Activated CD8-positive, alpha-beta memory T cell treated with anti-CD3 and anti-CD28 coated beads for 48 hours (primary cell): ENCODE results near the gene SELENOT.
"Not testable (repeated sequence)": the region's sequence is repeated elsewhere in the genome, so short reads cannot be mapped to it uniquely, and the experiment has no call there.

Source experiments
- DNase-seq, 3 experiments: peaks; one replicate each; pipeline ENCODE4 v3.0.0-alpha.2; 2020; ENCODE audit warnings: low read depth in 2 of 3, low spot score in 2 of 3

SELENOT gene, protein sequence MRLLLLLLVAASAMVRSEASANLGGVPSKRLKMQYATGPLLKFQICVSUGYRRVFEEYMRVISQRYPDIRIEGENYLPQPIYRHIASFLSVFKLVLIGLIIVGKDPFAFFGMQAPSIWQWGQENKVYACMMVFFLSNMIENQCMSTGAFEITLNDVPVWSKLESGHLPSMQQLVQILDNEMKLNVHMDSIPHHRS

DNA sequence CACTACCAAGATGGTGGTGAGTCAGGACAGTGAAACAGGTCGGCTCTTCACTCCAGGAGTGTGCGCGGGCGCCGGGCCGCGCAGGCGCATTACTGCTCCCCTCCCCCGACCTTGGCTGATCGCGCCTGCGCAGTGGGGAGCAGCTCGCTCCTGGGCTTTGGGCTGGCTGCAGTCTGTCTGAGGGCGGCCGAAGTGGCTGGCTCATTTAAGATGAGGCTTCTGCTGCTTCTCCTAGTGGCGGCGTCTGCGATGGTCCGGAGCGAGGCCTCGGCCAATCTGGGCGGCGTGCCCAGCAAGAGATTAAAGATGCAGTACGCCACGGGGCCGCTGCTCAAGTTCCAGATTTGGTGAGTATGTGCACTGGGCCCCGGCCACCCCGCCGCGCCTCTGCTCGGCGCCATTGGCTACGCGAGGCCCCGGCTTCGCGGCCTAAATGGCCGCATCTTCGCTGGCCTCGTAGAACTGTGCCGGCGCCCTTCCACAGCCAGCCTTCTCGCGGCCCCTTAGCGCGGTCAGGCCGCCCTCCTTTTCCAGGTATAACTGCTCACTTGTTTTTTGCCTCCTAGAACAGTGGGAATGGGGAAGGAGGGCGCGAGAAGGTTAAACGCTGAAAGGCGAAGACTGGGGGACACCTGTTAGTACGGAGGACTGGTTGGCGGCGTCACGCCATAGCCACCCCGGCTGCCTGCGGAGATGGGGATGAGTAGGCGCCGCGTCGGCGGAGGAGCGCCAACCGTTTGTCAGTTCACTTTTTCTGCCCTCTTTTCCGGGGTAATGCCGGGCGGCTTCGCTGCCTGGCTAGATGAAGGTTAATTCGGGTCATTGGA lies at the start of gene SELENOT:
SELENOT (plus strand) TSS at position 169 of the 827 bp plus-strand sequence; CDS start at position 211, 42 bp downstream.
- peak; percentile 83 to 93 (median 91) for DNase-seq

DNA sequence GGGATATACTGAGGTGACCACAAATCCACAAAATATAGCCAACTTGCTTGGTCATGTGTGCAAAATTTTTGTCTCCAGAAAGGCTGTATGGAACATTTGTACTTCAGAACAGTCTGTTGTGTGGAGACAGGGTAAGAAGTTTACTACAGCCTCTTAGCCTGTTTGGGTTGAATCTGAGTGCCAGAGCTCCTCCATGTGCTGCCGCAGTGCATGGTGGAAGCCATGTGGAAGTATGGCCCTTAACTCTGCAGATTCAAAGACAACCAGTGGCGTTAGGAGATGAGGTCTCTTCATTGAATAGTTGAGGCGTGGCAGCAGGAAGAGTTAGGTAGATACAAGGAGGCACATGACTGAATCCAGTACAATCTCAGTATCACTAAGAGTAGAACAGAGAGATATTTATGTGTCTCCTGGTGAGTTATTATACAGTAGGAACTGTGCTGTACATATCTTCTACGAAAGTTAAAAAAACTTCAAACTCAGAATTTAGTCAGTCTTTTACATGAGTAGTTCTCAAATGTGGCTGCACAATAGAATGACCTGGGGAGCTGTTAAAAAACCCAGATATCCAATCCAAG lies 47.2 kb upstream of the SELENOT start:
- no peak for DNase-seq

GRCh38 chr3:150556792-150557191 lies 46.3 kb upstream of the SELENOT start:
- DNase-seq, result no peak

DNA sequence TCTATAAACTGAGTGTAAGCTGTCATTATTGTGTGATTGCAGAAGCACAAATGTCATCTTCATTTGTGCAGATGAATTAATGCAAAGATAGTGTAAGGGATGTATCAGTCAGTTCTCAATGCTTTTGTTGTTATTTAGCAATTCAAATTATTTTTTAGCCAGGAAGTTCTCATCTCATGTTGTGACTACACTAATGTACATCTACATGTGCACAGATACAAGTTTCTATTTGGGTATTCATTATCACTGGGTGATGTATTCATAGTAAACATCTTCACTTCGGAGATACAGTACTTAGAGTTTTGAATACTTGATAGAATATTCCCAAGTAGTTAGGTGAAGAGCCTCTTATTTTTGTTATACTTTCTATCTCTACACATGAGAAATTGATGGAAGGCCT lies 45.4 kb upstream of the SELENOT start:
- no peak for DNase-seq

GRCh38 chr3:150564243-150564642 lies 38.9 kb upstream of the SELENOT start:
- DNase-seq, result no peak

DNA sequence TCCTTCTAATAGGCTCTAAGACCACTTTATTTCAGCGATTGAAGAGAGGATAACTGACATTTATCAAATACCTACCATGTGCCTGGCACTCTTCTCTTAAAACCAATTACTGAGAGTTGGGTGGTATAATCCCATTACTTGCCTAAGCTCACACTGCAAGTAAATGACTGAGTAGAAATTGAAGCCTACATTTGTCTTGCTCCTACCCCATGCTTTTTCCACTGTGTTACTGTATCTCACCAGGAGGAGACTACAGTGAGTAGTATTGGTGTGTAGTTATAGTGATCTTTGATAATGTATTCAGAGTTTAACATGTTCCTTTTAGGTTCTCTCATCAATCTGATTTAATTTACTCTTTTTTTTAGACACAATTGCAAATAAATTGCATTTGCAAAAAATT lies 35.8 kb upstream of the SELENOT start:
- no peak for DNase-seq

GRCh38 chr3:150577855-150578254 lies 25.3 kb upstream of the SELENOT start:
- DNase-seq, result no peak

DNA sequence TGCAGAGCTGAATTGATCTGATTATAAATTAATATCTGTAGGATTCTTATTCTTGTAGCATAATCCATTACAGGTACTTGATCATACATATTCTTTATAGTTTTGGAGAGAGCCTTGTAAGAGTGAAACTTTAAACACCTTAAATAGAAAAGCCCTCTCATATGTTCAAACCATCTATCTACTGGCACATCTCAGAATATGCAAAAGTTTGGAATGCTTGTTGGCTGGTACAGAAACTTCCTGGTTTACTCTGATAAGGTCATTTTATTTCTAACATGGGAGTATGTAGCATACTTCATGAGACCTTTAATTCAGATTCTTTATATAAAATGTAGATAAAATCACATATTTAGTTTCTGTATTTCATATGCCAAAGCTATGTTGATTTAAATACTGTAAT lies 21.9 kb upstream of the SELENOT start:
- no peak for DNase-seq

GRCh38 chr3:150582620-150583019 lies 20.5 kb upstream of the SELENOT start:
- no peak for DNase-seq

GRCh38 chr3:150583028-150583427 lies 20.1 kb upstream of the SELENOT start:
- DNase-seq, result no peak

- no peak for DNase-seq
Observed at GRCh38 chr3:150588027-150588830, 14.9 kb upstream of the SELENOT start.

DNA sequence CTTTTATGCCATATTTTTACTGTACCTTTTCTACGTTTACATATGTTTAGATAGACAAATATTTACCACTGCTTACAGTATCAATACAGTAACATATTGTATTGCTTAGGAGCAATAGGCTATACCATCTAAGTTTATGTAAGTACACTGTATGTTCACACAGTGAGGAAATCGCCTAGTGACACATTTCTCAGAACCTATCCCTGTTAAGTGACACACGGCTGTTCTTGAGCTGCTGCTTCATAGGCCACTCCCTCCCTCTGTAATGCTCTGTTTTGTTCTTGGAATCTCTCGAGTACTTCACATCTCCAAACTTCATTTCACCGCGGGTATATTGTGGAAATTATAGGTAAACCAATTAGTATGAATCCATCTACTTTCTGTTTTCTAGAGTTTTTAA lies 13.4 kb upstream of the SELENOT start:
- no peak for DNase-seq

- no peak for DNase-seq
Observed at GRCh38 chr3:150594150-150594549, 9.0 kb upstream of the SELENOT start.

- no peak for DNase-seq
Observed at GRCh38 chr3:150597646-150598045, 5.5 kb upstream of the SELENOT start.

DNA sequence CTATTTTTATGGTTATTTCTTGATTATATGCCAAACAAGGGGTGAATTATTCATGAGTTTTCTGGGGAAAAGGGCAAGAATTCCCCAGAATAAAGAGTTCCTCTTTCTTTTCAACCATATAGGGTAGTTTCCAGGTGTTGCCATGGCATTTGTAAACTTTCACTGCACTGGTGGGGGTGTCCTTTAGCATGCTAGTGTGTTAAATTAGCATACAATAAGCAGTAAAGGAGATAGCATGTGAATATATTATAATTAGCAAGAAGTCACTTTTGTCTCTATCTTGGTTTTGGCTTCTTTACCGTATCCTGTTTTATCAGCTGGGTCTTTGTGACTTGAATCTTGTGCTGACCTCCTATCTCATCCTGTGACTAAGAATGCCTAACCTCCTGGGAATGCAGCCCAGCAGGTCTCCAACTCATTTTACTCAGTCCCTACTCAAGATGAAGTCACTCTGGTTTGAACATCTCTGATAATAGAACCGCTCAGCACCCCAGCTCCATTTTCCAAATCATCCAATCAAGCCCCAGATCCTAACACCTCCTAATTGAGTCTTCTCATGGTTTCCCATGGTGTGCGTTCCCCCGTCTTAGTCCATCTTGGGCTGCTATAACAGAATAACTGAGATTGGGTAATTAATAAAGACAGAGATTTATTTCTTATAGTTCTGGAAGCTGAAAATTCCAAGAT lies 3.4 kb upstream of the SELENOT start:
- no peak for DNase-seq

DNA sequence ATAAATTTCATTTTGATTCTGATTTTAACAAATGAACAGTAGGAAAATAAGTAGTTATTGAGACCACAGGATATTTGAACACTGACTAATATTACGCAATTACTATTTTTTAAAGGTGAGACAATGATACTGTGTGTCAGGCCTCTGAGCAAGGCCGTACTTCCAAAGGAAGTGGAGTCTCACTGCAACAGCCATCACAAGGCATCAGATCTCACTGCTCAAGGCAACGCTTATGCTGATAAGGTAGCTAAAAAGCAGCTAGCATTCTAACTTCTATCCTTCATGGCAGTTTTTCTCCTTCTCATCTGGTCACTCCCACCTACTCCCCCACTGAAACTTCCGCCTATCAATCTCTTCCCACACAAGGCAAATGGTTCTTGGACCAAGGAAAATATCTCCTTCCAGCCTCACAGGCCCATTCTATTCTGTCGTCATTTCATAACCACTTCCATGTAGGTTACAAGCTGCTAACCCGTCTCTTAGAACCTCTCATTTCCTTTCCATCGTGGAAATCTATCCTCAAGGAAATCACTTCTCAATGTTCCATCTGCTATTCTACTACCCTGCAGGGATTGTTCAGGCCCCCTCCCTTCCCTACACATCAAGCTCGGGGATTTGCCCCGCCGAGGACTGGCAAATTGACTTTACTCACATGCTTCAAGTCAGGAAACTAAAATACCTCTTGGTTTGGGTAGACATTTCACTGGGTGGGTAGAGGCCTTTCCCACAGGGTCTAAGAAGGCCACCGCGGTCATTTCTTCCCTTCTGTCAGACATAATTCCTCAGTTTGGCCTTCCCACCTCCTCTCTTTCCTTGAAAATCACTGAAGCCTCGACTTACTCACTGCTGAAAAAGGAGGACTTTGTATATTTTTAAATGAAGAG lies 2.2 kb upstream of the SELENOT start:
- not testable (repeated sequence) for DNase-seq

DNA sequence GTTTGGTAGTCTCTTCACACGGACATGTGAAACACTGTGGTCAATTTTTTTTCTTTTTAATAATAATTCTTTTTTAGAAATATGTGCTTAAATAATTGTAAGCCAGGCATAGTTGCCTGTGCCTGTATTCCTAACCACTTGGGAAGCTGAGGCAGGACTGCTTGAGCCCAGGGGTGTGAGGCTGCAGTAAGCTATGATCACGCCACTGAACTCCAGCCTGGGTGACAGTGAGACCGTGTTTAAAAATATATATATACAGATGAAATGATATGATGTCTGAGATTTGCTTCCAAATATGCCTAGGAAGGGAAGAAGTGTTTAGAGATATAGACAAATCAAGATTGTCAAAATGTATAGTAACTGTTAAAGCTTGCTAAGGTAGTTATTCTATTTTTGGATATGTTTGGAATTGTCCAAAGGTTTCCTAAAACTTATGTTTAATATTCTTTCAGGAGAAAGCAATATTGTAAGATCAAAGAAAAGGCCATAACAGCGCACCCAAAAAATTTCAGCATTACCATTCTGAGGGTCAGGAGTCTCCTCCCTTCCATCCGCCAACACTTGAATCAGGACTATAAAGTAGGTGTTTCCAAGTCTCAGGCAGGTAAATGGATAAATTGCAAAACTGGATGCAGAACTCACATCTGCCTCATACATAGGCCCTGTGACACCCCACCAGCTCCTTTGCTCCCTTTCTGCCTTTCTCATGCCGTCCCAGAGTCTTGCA lies 532 bp upstream of the SELENOT start:
- DNase-seq, result no peak

DNA sequence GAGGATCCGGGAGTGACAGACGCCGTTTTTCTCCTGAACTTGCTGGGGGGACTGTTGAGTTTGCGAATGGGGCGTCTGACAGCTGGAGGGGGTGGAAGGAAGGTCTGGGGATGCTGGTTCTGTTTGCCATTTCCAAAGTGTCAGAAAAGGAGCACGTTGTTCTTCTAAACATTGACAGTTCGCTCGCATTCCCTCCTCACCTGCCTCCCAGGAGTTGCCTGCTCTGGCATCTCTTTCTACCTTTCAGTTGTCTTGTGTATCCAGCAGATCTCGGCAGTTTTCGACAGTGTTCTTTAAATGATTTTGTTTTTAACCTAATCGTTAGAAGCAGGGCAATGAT lies 829 bp downstream of the SELENOT start:
- no peak for DNase-seq

- DNase-seq, result no peak
Observed at GRCh38 chr3:150605998-150606641, 3.0 kb downstream of the SELENOT start.
